GM12801 (cell line): ENCODE results near the gene THSD1.

Source experiments
- TF ChIP-seq, protein P1 (sequence below): IDR thresholded peaks from one replicate; pipeline ENCODE4 v1.5.1; 2011; ENCODE audit warnings: control low read depth; ENCODE audit not compliant: insufficient read length; ENCODE audit errors: extremely low read depth

Gene THSD1

DNA sequence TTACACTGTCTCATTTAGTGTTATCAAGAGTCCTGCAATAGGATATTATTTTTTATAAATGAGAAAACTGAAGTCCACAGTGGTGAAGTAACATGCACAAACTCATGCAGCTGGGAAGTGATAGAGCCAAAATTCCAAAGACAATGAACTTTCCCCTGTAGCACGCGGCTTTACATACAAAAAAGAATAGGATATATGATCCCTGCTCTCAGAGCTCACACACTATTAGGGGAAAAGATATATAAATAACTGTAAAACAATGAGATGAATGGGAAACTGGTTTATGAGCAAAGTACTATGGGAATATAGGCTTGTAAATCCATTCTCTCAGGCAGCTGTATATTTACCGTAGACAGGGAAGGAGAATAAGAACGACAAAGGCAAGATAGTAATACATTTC lies 39.7 kb downstream of the THSD1 start:
- TF ChIP-seq, protein P1, sequence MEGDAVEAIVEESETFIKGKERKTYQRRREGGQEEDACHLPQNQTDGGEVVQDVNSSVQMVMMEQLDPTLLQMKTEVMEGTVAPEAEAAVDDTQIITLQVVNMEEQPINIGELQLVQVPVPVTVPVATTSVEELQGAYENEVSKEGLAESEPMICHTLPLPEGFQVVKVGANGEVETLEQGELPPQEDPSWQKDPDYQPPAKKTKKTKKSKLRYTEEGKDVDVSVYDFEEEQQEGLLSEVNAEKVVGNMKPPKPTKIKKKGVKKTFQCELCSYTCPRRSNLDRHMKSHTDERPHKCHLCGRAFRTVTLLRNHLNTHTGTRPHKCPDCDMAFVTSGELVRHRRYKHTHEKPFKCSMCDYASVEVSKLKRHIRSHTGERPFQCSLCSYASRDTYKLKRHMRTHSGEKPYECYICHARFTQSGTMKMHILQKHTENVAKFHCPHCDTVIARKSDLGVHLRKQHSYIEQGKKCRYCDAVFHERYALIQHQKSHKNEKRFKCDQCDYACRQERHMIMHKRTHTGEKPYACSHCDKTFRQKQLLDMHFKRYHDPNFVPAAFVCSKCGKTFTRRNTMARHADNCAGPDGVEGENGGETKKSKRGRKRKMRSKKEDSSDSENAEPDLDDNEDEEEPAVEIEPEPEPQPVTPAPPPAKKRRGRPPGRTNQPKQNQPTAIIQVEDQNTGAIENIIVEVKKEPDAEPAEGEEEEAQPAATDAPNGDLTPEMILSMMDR, result no peak

DNA sequence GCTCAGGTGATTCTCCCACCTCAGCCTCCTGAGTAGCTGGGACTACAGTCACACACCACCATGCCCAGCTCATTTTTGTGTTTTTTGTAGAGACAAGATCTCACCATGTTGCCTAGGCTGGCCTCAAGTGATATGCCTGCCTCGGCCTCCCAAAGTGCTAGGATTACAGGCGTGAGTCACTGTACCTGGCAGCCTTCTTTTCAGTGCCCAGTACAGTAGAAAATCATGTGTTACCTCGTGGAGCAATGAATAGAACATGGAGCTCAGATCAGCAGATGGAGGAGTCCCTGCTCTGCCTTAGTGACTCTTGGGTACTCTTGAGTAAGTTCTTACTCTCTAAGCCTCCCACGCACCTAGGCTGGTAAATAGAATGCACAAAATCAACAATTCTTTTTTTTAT lies 44.7 kb downstream of the THSD1 start:
- TF ChIP-seq, protein P1, result no peak

DNA sequence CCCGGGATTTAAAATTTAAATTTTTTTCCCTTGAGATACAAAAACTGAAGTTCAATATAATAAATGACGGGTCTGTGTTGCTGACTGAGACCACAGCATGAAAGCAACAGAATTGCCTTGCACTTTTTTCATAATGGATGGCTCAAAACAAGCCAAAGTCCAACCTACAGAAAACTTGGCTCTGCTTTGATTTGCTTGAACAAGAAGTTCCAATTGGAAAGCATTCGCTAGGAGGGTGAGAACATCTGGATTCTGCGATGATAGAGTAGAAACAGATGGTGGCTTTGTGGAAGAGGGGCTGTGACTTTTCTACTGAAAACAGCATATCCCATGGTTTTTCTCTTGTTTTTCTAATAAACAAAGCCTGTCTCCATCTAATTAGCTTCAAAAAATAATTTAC lies 46.4 kb downstream of the THSD1 start:
- TF ChIP-seq, protein P1, result no peak

DNA sequence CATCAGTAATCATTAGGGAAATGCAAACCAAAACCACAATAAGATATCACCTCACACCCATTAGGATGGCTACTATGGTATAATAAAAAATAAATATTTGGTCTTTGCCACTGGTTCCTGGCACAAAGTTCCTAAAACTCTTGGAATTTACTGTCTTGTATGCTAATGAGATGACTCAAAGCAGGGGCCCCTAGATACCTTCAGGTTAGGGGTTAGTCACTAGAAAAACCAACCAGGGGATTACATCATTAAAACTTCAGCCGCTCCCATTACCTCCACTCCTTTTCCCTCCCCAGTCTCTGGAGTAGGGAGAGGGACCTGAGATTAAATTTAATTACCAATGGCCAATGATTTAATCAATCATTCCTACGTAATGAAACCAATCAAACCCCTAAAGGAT lies 49.6 kb downstream of the THSD1 start:
- TF ChIP-seq, protein P1, result no peak

DNA sequence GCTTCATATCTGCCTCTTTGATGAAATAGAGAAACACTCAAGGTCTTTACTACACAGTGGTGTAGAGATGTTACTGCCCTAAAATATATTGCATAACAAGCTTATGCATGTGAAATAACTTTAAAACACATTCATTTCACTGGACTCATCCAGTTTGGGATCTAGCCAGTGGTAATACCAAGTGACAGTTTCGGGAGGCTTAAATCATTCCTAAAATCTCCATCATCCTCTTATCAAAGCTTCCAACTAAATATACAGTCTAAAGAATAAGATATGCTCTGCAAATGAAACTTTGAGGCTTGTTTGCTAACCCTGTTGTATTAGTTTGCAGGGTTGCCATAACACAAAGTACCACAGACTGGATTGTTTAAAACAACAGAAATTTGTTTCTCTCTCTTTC lies 52.8 kb downstream of the THSD1 start:
- TF ChIP-seq, protein P1, result no peak

DNA sequence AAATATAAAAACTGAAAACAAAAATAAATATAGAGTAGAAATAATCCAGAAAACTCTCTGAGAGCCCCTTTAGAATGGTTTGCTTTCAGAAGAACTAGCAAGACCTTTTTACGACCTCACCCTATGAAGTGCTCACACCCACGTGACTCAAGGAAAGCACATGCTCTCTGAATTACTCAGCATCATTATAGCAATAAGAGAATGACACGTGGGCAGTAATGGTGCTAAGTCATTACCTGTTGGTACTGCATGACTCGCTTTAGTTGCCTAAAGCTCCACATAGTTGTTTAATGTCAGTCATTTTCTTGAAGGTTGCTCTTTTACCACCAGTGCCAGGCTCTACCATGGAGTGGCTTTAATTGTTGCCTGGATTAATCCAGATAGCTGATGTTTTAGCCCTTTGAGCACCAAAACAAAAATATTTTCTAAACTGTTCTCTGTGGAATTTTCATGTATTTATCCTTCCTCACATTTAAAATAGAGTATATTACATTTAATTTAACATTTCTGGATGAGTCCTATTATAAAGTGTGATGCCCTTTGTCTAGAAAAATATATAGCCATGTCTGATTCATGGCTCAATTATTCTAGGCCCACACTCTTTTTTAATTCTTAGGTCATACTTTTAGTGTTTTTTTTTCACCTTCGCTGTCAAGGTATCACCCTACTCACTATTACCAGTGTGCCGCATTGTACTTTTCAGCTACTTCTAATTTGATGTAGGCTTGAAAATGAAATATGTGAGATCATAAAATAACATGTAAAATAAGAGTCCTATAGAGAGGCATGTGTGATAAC lies 56.8 kb downstream of the THSD1 start:
- TF ChIP-seq, protein P1, result no peak

DNA sequence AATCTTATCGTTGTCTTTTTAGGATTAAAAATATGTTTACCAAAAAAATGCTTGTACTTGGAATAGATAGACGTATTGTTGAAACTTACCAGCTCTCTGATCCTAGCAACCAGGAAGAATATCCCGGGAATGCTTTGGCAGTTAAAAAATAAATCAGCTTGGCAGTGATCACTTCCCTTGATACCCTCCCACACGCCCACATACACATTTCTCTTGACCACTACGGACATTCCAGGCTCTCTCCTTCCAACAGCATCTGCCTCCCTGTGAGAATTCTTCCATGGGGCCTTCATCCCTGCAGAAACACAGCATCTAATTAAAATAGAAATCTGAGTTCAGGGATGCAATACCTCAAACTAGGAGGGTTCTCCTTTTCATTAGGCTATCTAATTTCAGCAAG lies 57.9 kb downstream of the THSD1 start:
- TF ChIP-seq, protein P1, result no peak
